Vagina (tissue), 2 donors: ENCODE measurements around the gene SCN8A.

Source experiments
- POLR2A ChIP-seq, 2 donors: fragments of 450-650 bp; IDR thresholded peaks; one replicate each; pipeline ENCODE4 v1.6.1; 2017; ENCODE audit warnings: antibody characterized with exemption in 2 of 2, mild to moderate bottlenecking in 2 of 2, moderate library complexity in 2 of 2
- POLR2AphosphoS5 ChIP-seq, 2 donors: sonication (generic); formaldehyde crosslinking; IDR thresholded peaks; one replicate each; pipeline ENCODE4 v1.9.0; 2017; ENCODE audit warnings: antibody characterized with exemption in 2 of 2, mild to moderate bottlenecking in 2 of 2, low read depth in 1 of 2; ENCODE audit not compliant: insufficient read depth in 1 of 2
- TF ChIP-seq, protein P1 (sequence below), 3 experiments: fragments of 450-650 bp in 2 of 3; fragments of 200-600 bp in 1 of 3; sonication (generic) in 1 of 3; IDR thresholded peaks; one replicate each; pipeline ENCODE4 v1.5.1; 2017 to 2019; ENCODE audit warnings: antibody characterized with exemption in 3 of 3, mild to moderate bottlenecking in 2 of 3, moderate library complexity in 2 of 3

DNA sequence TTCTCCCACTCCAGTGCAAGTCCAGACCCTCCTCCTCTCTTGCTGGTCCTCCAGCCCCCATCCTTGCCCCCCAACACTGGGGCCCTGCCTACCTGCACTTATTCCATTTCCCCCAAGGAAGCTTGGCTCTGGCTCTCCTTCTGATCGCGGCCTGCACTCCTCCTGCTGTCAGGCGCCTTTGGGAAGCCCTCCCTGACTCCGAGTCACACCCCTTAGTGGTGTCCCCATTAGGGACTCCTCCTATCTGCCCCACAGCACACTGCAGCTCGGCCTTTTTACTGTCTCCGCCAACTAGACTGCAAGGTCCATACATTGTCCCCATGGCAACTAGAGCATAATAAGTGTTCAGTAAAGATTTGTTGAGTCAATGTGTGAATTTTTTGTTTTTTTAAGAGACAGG lies 224.5 kb downstream of the SCN8A start:
- TF ChIP-seq, protein P1, sequence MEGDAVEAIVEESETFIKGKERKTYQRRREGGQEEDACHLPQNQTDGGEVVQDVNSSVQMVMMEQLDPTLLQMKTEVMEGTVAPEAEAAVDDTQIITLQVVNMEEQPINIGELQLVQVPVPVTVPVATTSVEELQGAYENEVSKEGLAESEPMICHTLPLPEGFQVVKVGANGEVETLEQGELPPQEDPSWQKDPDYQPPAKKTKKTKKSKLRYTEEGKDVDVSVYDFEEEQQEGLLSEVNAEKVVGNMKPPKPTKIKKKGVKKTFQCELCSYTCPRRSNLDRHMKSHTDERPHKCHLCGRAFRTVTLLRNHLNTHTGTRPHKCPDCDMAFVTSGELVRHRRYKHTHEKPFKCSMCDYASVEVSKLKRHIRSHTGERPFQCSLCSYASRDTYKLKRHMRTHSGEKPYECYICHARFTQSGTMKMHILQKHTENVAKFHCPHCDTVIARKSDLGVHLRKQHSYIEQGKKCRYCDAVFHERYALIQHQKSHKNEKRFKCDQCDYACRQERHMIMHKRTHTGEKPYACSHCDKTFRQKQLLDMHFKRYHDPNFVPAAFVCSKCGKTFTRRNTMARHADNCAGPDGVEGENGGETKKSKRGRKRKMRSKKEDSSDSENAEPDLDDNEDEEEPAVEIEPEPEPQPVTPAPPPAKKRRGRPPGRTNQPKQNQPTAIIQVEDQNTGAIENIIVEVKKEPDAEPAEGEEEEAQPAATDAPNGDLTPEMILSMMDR (IDR thresholded peaks at IDR 0.05): no peak
- TF ChIP-seq POLR2A (IDR thresholded peaks at IDR 0.05) (no peak), POLR2AphosphoS5 (IDR thresholded peaks at IDR 0.05; ENCODE audit: insufficient read depth in 1 of 2, low read depth in 1 of 2) (no peak)
